Measurements from ENCODE around the gene CELF5.

GRCh38 chr19:3285647-3286176, 61.3 kb downstream of the CELF5 start:
- TF ChIP-seq NFE2L1 (CRISPR knock-in tag; IDR thresholded peaks at IDR 0.05) (no peak), CTCF (IDR thresholded peaks at IDR 0.05) (no peak)
